ENCODE data around the gene GYPC.

- TF ChIP-seq, protein P1, sequence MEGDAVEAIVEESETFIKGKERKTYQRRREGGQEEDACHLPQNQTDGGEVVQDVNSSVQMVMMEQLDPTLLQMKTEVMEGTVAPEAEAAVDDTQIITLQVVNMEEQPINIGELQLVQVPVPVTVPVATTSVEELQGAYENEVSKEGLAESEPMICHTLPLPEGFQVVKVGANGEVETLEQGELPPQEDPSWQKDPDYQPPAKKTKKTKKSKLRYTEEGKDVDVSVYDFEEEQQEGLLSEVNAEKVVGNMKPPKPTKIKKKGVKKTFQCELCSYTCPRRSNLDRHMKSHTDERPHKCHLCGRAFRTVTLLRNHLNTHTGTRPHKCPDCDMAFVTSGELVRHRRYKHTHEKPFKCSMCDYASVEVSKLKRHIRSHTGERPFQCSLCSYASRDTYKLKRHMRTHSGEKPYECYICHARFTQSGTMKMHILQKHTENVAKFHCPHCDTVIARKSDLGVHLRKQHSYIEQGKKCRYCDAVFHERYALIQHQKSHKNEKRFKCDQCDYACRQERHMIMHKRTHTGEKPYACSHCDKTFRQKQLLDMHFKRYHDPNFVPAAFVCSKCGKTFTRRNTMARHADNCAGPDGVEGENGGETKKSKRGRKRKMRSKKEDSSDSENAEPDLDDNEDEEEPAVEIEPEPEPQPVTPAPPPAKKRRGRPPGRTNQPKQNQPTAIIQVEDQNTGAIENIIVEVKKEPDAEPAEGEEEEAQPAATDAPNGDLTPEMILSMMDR (IDR thresholded peaks at IDR 0.05) = no peak
- TF ChIP-seq, protein P2, sequence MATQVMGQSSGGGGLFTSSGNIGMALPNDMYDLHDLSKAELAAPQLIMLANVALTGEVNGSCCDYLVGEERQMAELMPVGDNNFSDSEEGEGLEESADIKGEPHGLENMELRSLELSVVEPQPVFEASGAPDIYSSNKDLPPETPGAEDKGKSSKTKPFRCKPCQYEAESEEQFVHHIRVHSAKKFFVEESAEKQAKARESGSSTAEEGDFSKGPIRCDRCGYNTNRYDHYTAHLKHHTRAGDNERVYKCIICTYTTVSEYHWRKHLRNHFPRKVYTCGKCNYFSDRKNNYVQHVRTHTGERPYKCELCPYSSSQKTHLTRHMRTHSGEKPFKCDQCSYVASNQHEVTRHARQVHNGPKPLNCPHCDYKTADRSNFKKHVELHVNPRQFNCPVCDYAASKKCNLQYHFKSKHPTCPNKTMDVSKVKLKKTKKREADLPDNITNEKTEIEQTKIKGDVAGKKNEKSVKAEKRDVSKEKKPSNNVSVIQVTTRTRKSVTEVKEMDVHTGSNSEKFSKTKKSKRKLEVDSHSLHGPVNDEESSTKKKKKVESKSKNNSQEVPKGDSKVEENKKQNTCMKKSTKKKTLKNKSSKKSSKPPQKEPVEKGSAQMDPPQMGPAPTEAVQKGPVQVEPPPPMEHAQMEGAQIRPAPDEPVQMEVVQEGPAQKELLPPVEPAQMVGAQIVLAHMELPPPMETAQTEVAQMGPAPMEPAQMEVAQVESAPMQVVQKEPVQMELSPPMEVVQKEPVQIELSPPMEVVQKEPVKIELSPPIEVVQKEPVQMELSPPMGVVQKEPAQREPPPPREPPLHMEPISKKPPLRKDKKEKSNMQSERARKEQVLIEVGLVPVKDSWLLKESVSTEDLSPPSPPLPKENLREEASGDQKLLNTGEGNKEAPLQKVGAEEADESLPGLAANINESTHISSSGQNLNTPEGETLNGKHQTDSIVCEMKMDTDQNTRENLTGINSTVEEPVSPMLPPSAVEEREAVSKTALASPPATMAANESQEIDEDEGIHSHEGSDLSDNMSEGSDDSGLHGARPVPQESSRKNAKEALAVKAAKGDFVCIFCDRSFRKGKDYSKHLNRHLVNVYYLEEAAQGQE (IDR thresholded peaks at IDR 0.05) = no peak
- no peak for TF ChIP-seq JUN (IDR thresholded peaks at IDR 0.05)
- no peak for TF ChIP-seq BHLHE40 (IDR thresholded peaks at IDR 0.05; ENCODE audit: low read depth, low read length)
- TF ChIP-seq POLR2A (IDR thresholded peaks at IDR 0.05; ENCODE audit: low read length) = no peak
- no peak for TF ChIP-seq KDM1A (IDR thresholded peaks at IDR 0.05; ENCODE audit: low read depth)
Measured at GRCh38 chr2:126723281-126723815, 67.4 kb downstream of the GYPC start.

Measured in A549 (cell line).